ENCODE results near the gene NUDT14.

- TF ChIP-seq POLR2AphosphoS5 (IDR thresholded peaks at IDR 0.05) (no peak), POLR2A (IDR thresholded peaks at IDR 0.05) (no peak)
- TF ChIP-seq, protein P1, sequence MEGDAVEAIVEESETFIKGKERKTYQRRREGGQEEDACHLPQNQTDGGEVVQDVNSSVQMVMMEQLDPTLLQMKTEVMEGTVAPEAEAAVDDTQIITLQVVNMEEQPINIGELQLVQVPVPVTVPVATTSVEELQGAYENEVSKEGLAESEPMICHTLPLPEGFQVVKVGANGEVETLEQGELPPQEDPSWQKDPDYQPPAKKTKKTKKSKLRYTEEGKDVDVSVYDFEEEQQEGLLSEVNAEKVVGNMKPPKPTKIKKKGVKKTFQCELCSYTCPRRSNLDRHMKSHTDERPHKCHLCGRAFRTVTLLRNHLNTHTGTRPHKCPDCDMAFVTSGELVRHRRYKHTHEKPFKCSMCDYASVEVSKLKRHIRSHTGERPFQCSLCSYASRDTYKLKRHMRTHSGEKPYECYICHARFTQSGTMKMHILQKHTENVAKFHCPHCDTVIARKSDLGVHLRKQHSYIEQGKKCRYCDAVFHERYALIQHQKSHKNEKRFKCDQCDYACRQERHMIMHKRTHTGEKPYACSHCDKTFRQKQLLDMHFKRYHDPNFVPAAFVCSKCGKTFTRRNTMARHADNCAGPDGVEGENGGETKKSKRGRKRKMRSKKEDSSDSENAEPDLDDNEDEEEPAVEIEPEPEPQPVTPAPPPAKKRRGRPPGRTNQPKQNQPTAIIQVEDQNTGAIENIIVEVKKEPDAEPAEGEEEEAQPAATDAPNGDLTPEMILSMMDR (IDR thresholded peaks at IDR 0.05), result no peak
These were observed 36.3 kb downstream of the NUDT14 start for GRCh38 chr14:105144666-105145380.
